Activated T-helper 2 cell treated with anti-CD3 and anti-CD28 coated beads, Interferon-gamma antibody, Interleukin-2, Interleukin-4, amounts not matched to agents 10 μg/mL and 5 μg/mL and 100 μg/mL, durations not matched to agents 14 hours and 24 hours and 36 hours (primary cell): ENCODE results near the gene FAM50A. TPM values are rescaled to one million over a fixed set of nuclear protein-coding genes. Genes with fewer than 3 reads are reported as not detected.

Source experiments
- DNase-seq: peaks from one replicate; pipeline ENCODE4 v3.0.0; 2021; ENCODE audit warnings: low spot score
- H3K27ac Mint-ChIP-seq: one replicate; pipeline ENCODE4 v1.8.0; 2021; ENCODE audit warnings: mixed read lengths
- H3K27me3 Mint-ChIP-seq: one replicate; pipeline ENCODE4 v1.8.0; 2021; ENCODE audit warnings: low read depth, mixed read lengths
- H3K36me3 Mint-ChIP-seq: one replicate; pipeline ENCODE4 v1.8.0; 2021; ENCODE audit warnings: low read depth, mixed read lengths
- H3K4me1 Mint-ChIP-seq: one replicate; pipeline ENCODE4 v1.8.0; 2021; ENCODE audit warnings: low read depth, mixed read lengths
- H3K4me3 Mint-ChIP-seq: one replicate; pipeline ENCODE4 v1.8.0; 2021; ENCODE audit warnings: low read depth, mild to moderate bottlenecking, moderate library complexity, mixed read lengths
- H3K9me3 Mint-ChIP-seq: one replicate; pipeline ENCODE4 v1.8.0; 2021; ENCODE audit warnings: mixed read lengths
- intact Hi-C: fragments of 100-400 bp; cut with micrococcal nuclease; formaldehyde crosslinking; loops from one replicate; pipeline ENCODE4 v1.15.1; 2023
- total RNA-seq: library from RNA; stranded (reverse); gene quantifications from 2 replicates; pipeline ENCODE4 v1.2.3, GENCODE V29; 2022

Gene FAM50A
- total RNA-seq, 1 donor from 2014 or later: 84.1 TPM

DNA sequence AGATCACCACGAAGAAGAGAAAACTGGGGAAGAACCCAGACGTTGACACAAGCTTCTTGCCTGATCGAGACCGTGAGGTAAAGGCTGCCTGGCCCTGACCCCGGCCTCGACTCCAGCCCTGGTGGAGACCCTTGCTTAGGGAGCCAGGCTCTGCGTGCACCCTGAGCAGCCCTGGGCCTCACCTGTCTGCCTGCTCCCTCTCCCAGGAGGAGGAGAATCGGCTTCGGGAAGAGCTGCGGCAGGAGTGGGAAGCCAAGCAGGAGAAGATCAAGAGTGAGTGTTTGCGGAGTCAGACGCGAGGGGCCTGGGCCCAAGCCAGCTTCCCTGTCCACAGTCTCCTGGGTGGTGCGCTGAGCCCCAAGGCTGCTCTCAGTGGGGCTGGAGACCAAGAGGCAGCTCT is 4.5 kb downstream of the FAM50A start:
- H3K4me3 Mint-ChIP-seq: no peak overlapping the region
- H3K9me3 Mint-ChIP-seq: no peaks in the 10 kb centered on the region
- DNase-seq: no peak
- intact Hi-C loops: no loop called here
- peaks cover under 1% of the 10 kb centered on the region for H3K4me1 Mint-ChIP-seq
- peaks cover 34% of the 10 kb centered on the region for H3K36me3 Mint-ChIP-seq
- H3K27ac Mint-ChIP-seq: no peak overlapping the region
- H3K27me3 Mint-ChIP-seq: no peaks in the 10 kb centered on the region

DNA sequence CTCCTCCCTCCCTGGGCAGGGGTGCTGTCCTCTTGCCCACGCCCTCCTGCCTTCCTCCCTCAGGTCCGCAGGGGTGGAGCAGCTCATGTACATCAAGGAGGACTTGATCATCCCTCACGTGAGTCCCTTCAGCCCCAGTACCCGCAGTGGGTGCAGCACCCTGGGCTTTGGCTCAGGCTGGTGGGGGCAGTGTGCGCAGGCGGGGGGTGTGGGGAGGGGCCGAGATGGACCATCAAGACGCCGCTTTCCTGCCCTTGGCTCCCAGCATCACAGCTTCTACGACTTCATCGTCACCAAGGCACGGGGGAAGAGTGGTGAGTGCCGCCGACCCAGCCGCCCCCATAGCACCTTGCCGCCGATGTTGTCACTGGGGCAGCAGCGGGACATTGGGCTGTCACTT is 5.7 kb downstream of the FAM50A start:
- no peak for DNase-seq
- Mint-ChIP-seq H3K9me3 (no peaks in the 10 kb centered on the region), H3K4me1 (no peaks in the 10 kb centered on the region), H3K27ac (no peak overlapping the region), H3K36me3 (peaks cover 38% of the 10 kb centered on the region), H3K4me3 (no peak overlapping the region), H3K27me3 (no peaks in the 10 kb centered on the region)
- intact Hi-C loops: no loop called here

DNA sequence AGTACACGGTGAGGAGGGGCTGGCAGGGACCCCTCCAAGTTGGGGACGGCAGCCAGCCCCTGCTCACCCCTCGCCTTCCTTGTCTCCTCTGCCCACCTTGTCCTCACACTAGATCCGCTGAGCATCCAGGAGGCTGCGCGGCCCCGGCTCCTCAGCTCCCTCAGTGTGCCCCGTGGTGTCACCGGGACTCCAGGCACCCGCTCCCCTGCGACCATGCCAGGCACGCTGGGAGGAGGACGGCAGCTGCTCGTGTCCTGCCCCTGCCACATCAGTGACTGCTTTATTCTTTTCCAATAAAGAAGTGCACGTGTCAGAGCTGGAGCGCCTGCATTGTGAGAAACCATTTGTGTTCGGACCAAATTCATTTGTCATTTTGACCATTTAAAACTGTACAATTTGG is 6.4 kb downstream of the FAM50A start:
- Mint-ChIP-seq H3K4me1 (no peaks in the 10 kb centered on the region), H3K27me3 (no peaks in the 10 kb centered on the region), H3K36me3 (peaks cover 38% of the 10 kb centered on the region), H3K27ac (no peak overlapping the region), H3K4me3 (no peak overlapping the region), H3K9me3 (no peaks in the 10 kb centered on the region)
- intact Hi-C loops: no loop called here
- no peak for DNase-seq

DNA sequence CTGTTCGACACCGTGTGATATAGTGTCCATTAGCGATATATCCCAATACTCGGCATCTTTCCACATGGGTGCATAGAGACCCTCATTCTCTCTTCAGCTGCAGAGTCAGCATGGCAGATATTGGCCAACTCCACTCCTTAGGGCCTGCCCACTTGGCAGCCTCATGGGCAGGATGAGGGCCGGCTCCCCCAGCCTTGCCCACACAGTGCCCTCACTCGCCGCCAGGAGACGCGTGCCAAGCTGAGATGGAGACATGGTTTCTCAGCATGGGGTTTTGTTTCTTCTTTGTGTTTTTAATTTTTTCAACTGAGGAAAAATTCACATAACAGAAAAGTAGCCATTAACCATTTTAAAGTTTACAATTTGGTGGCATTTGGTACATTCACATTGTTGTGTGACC is 8.9 kb downstream of the FAM50A start:
- Mint-ChIP-seq H3K4me1 (peaks cover 3% of the 10 kb centered on the region), H3K9me3 (no peaks in the 10 kb centered on the region), H3K4me3 (no peak overlapping the region), H3K36me3 (peaks cover 24% of the 10 kb centered on the region), H3K27ac (no peak overlapping the region), H3K27me3 (no peaks in the 10 kb centered on the region)
- DNase-seq: no peak
- intact Hi-C loops: no loop called here

DNA sequence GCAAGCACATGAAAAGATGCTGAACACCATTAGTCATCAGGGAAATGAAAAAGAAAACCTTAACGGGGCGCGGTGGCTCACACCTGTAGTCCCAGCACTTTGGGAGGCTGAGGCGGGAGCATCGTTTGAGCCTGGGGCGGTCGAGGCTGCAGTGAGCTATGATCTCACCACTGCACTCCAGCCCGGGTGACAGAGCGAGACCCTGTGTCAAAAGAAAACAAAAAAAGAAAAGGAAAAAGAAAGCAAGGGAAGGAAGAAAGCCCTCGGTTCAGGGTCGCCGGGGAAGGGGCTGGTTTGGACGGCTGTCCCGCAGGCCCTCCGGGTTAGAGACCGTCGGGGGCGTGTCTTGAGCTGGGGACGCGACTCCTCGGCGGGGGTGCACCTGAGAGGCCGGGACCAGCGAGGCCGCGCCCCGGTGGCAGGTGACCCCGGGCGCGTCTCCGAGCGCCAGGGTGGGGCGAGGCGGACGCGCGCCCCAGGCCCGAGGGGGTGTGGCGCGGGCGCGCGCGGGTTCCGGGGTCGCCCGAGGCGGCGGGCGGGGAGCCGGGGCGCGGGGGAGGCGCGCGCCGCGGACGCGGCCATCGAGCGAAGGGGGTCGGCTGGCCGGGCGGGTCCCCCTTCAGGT is 13.7 kb downstream of the FAM50A start:
- peak overlapping the region; percentile 97 for H3K27ac Mint-ChIP-seq
- peak; percentile 33 for DNase-seq
- H3K9me3 Mint-ChIP-seq: no peaks in the 10 kb centered on the region
- peaks cover 5% of the 10 kb centered on the region for H3K4me1 Mint-ChIP-seq
- H3K27me3 Mint-ChIP-seq: no peaks in the 10 kb centered on the region
- H3K36me3 Mint-ChIP-seq: peaks cover 16% of the 10 kb centered on the region
- intact Hi-C loops: no loop called here
- peak overlapping the region; percentile 98 for H3K4me3 Mint-ChIP-seq

DNA sequence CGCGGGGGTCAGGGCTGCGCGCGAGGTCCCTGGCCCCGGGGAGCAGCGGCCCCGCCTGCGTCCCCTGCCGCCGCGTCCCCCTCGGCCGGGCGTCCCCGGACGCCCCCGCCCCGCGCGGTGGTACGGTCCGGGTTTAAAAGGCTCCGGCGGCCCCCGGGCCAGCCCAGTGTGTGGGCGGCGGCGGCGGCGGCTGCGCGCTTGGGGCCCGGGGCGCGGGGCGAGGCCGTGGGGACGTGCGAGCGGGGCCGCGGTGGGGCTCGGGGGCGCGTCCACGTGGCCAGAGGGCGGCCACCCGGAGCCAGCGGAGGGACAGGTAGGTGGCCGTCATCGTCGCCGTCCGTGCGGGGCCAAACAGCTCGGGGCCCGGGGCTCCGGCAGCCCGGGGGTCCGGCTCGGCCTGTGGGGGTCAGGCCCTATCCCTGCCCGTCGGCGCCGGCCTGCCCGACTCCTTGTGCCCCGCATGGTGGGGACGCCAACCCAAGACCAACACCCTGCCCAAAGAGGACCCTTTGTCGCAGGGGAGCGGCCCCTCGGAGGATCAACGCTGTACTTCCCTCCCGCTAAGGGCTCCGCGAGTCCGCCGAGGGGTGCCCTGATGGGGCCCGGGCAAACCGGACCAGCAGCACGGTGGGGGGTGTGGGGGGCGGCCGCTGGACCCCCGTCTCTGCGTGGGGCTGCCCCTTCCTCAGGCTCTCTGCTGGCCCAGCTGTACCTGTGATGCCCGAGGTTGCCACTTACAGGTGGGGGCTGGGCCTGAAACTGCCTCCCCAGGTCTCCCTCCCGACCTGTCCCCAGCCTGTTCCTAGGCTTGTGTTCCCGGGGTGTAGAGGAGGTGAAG is 14.4 kb downstream of the FAM50A start, which contains the start of gene PLXNA3:
Gene PLXNA3, plus strand, starts transcription at position 166 of the 838 bp plus-strand sequence. CDS start 1,903 bp downstream, outside the sequence.
- H3K4me1 Mint-ChIP-seq: peaks cover 5% of the 10 kb centered on the region

DNA sequence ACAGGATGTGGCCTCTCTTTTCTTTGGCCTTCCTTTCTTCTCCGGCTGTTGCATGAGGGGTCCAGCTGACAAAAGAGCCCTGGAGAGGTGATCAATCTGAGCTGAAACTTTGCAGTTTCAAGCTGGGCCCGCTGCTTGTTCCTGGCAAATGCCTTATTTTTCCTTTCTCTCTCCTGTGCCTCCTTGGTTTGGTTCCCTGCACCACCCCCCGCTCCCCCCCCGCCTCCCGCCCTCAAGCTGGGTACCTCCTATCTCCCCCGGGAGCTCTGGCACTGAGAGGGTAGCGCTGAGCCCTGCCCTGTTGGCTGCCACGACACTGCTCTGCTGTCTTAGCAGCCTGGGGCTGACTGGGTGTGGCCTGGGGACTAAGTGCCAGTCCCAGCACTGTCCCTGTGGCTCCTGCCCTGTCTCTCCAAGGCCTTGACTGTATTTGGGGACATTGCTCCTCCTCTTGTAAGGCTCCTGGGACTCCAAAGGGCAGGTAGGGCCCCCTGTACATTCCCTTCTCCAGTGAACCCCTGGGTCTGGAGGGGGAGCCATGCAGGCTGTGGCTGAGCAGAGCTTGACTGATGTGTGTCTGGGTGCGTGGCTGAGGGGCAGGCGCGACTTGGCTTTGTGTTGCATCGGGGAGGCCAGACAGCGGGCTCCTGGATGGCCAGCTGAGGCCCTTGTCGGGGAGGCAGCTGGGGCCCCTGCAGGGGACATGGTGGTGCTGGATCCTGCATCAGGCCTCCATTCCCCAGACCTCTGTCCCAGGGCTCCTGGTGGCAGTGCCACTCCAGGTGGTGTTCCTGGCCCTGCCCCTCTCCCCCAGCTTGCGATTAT is 15.2 kb downstream of the FAM50A start:
- Mint-ChIP-seq H3K4me1 (peaks cover 5% of the 10 kb centered on the region), H3K27ac (peak overlapping the region; percentile 62), H3K9me3 (no peaks in the 10 kb centered on the region), H3K36me3 (peaks cover 14% of the 10 kb centered on the region), H3K4me3 (peak overlapping the region; percentile 83), H3K27me3 (no peaks in the 10 kb centered on the region)
- DNase-seq: no peak
- intact Hi-C loops: no loop called here

More for the DNA sequence above, 14.4 kb downstream of the FAM50A start, which contains the start of gene PLXNA3:
- intact Hi-C loops: no loop called here
- peak; percentile 37 for DNase-seq
- Mint-ChIP-seq H3K27me3 (no peaks in the 10 kb centered on the region), H3K9me3 (no peaks in the 10 kb centered on the region), H3K36me3 (peaks cover 15% of the 10 kb centered on the region), H3K4me3 (peak within 1 kb of the TSS; percentile 98), H3K27ac (peak within 1 kb of the TSS; percentile 97)

DNA sequence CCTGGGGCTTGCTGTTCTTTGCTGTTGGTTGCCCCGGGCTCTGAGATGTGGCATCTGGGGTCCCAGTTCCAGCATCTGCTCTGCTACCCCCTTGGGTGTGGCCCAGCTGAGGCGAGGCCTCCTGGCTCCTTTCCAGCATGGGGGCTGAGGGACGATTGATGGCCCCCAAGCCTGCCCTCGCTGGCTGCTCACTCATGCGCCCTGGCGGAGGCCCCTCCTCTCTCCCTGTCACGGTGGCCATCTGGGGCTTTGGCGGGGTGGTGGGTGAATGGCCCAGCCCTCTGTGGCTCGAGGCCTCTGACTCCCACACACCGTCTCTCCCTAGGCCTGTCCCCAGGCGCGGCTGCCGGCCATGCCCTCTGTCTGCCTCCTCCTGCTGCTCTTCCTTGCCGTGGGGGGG is 15.9 kb downstream of the FAM50A start:
- DNase-seq: no peak
- no peak overlapping the region for H3K27ac Mint-ChIP-seq
- H3K27me3 Mint-ChIP-seq: no peaks in the 10 kb centered on the region
- peak overlapping the region; percentile 51 for H3K4me3 Mint-ChIP-seq
- H3K9me3 Mint-ChIP-seq: no peaks in the 10 kb centered on the region
- peaks cover 5% of the 10 kb centered on the region for H3K4me1 Mint-ChIP-seq
- H3K36me3 Mint-ChIP-seq: peaks cover 9% of the 10 kb centered on the region
- intact Hi-C loops: no loop called here

DNA sequence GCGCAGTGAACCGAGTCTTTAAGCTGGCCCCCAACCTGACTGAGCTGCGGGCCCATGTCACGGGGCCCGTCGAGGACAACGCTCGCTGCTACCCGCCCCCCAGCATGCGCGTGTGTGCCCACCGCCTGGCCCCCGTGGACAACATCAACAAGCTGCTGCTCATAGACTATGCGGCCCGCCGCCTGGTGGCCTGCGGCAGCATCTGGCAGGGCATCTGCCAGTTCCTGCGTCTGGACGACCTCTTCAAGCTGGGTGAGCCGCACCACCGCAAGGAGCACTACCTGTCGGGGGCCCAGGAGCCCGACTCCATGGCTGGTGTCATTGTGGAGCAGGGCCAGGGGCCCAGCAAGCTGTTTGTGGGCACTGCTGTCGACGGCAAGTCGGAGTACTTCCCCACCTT is 16.4 kb downstream of the FAM50A start:
- H3K27ac Mint-ChIP-seq: no peak overlapping the region
- intact Hi-C loops: no loop called here
- H3K9me3 Mint-ChIP-seq: no peaks in the 10 kb centered on the region
- no peak for DNase-seq
- H3K4me3 Mint-ChIP-seq: peak overlapping the region; percentile 51
- H3K27me3 Mint-ChIP-seq: no peaks in the 10 kb centered on the region
- peaks cover 9% of the 10 kb centered on the region for H3K36me3 Mint-ChIP-seq
- peaks cover 5% of the 10 kb centered on the region for H3K4me1 Mint-ChIP-seq

DNA sequence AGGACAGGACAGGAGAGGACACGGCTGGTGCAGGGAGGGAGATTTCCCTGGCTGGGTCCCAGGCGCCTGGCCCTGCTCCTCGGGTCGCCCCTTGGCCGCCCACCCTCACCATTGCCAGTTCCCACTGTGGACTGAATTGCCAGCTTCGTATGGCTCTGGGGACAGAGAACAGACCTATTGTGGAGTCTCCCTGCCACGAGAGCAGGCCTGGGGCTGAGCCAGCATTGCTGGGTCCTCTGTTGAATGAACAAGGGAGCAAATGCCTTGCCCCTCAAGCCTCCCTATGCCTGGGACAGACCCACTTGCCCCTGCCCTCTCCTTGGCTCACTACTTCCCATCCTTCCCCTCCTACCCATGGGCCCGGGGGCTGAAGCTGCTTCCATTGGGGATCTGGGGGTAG is 18.5 kb downstream of the FAM50A start:
- H3K27me3 Mint-ChIP-seq: no peaks in the 10 kb centered on the region
- peaks cover 9% of the 10 kb centered on the region for H3K36me3 Mint-ChIP-seq
- intact Hi-C loops: no loop called here
- H3K27ac Mint-ChIP-seq: no peak overlapping the region
- no peak for DNase-seq
- no peak overlapping the region for H3K4me3 Mint-ChIP-seq
- peaks cover 3% of the 10 kb centered on the region for H3K4me1 Mint-ChIP-seq
- no peaks in the 10 kb centered on the region for H3K9me3 Mint-ChIP-seq

DNA sequence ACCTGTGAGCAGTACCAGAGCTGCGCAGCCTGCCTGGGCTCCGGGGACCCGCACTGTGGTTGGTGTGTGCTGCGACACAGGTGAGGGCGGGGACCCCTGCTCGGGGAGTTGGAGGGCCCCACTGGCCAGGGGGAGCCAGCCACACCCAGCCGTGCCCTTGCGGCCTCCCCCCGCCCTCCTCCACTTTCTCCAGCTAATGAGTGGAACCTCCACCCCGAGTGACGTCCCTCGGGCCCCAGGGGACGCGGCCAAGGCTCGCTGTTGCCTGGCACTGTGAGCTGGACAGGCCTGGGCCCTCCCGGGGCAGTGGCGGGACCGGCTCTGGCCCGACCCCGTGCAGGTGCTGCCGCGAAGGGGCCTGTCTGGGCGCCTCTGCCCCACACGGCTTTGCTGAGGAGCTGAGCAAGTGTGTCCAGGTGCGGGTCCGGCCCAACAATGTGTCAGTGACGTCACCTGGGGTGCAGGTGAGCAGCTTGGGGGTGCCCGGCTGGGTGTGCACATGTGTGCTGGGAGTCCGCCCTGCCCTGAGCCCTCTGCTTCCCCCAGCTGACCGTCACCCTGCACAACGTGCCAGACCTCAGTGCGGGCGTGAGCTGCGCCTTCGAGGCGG is 19.8 kb downstream of the FAM50A start:
- DNase-seq: no peak
- H3K36me3 Mint-ChIP-seq: peaks cover 11% of the 10 kb centered on the region
- no peaks in the 10 kb centered on the region for H3K27me3 Mint-ChIP-seq
- no peak overlapping the region for H3K27ac Mint-ChIP-seq
- H3K4me1 Mint-ChIP-seq: peaks cover 2% of the 10 kb centered on the region
- no peaks in the 10 kb centered on the region for H3K9me3 Mint-ChIP-seq
- no peak overlapping the region for H3K4me3 Mint-ChIP-seq
- intact Hi-C loops: no loop called here

DNA sequence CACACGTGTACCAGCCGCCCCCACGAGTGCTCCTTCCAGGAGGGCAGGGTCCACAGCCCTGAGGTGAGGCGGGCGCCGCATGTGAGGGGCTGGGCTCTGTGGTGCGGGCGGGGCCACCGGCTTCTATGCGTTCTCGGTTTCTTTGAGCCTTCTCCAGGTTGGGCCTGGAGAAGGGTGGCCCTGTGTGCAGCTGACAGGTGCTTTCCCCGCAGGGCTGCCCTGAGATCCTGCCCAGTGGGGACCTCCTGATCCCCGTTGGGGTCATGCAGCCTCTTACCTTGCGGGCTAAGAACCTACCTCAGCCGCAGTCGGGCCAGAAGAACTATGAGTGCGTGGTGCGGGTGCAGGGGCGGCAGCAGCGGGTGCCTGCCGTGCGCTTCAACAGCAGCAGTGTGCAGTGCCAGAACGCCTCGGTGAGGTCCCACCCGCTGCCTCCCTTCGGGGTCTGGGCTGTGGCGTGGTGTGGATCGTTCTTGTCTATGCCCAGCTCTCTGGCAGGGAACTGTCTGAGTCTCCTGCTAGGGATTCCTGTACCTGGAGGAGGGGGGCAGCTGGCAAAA is 20.9 kb downstream of the FAM50A start:
- no peak overlapping the region for H3K27ac Mint-ChIP-seq
- no peaks in the 10 kb centered on the region for H3K27me3 Mint-ChIP-seq
- intact Hi-C loops: no loop called here

More for the DNA sequence above, 20.9 kb downstream of the FAM50A start:
- Mint-ChIP-seq H3K4me1 (no peaks in the 10 kb centered on the region), H3K4me3 (no peak overlapping the region), H3K36me3 (peaks cover 14% of the 10 kb centered on the region), H3K9me3 (no peaks in the 10 kb centered on the region)
- no peak for DNase-seq
